Measurements from ENCODE around the gene TSSK6. TPM values are rescaled to one million over a fixed set of nuclear protein-coding genes. Genes with fewer than 3 reads are reported as not detected.

The TSSK6 gene
- polyA plus RNA-seq, 1 donor (not counting 4 experiments of a cell fraction or from before 2014, with no cell fraction given): 0.47 TPM

DNA sequence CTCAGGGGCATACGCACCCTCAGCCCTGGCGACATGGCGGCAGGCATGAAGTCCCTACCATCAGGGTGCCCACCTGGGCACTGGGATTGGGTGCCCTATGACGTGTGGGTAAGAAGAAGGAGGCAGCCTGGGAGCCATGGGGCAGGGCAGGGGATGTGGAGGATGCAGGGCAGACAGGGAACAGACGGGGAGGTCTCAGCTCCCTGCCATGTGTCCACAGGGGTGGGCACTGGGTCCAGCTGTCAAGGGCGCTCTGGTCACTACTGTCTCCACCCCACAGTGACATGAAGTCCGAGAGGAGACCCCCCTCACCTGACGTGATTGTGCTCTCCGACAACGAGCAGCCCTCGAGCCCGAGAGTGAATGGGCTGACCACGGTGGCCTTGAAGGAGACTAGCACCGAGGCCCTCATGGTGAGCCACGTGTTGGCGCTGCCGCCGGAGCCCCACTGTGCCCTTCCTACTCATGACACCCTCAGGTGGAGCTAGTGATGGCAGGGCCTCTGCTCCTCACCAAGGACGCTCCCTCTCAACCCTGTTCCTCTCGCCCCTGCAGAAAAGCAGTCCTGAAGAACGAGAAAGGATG, 23.2 kb downstream of the TSSK6 start:
- FAIRE-seq (no peak), DNase-seq (ENCODE audit: low read depth, low spot score) (no peak)
- Histone ChIP-seq H3K36me3 (ENCODE audit: control insufficient read depth in 2 of 2, extremely low read depth in 1 of 2, insufficient read depth in 2 of 2, low read length in 2 of 2) (peaks cover 29 to 34% of the 10 kb centered on the region in 2 experiments), H3K4me3 (ENCODE audit: control insufficient read depth in 2 of 3, extremely low read depth in 1 of 3, insufficient read depth in 2 of 3, low read depth in 1 of 3, low read length in 3 of 3) (no peak overlapping the region), H3K9ac (ENCODE audit: control insufficient read depth, extremely low read depth, insufficient read depth, low read length) (no peak overlapping the region), H3K27me3 (ENCODE audit: control insufficient read depth, extremely low read depth, insufficient read depth, low read length) (no peaks in the 10 kb centered on the region), H3K79me2 (ENCODE audit: control insufficient read depth, insufficient read depth, low read length) (peaks cover 52% of the 10 kb centered on the region), H3K27ac (ENCODE audit: control insufficient read depth, insufficient read depth, low read length) (no peak overlapping the region), H3K9me3 (ENCODE audit: control insufficient read depth, low read depth, low read length) (no peaks in the 10 kb centered on the region), H3K9me1 (ENCODE audit: control insufficient read depth, extremely low read depth, insufficient read depth, low read length) (no peaks in the 10 kb centered on the region), H4K20me1 (ENCODE audit: control insufficient read depth, extremely low read depth, insufficient read depth, low read length) (no peaks in the 10 kb centered on the region), H3K4me2 (ENCODE audit: control insufficient read depth, extremely low read depth, insufficient read depth, low read depth, low read length) (no peak overlapping the region), H2AFZ (ENCODE audit: control insufficient read depth, low read length) (no peak overlapping the region), H3K4me1 (ENCODE audit: control insufficient read depth, extremely low read depth, insufficient read depth, low read length) (peaks cover 32% of the 10 kb centered on the region)
- no peak for TF ChIP-seq EZH2 (IDR thresholded peaks at IDR 0.05; ENCODE audit: low read length)
- TF ChIP-seq, protein P1, sequence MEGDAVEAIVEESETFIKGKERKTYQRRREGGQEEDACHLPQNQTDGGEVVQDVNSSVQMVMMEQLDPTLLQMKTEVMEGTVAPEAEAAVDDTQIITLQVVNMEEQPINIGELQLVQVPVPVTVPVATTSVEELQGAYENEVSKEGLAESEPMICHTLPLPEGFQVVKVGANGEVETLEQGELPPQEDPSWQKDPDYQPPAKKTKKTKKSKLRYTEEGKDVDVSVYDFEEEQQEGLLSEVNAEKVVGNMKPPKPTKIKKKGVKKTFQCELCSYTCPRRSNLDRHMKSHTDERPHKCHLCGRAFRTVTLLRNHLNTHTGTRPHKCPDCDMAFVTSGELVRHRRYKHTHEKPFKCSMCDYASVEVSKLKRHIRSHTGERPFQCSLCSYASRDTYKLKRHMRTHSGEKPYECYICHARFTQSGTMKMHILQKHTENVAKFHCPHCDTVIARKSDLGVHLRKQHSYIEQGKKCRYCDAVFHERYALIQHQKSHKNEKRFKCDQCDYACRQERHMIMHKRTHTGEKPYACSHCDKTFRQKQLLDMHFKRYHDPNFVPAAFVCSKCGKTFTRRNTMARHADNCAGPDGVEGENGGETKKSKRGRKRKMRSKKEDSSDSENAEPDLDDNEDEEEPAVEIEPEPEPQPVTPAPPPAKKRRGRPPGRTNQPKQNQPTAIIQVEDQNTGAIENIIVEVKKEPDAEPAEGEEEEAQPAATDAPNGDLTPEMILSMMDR (optimal IDR thresholded peaks at IDR 0.05 in 1 of 3, IDR thresholded peaks at IDR 0.05 in 1 of 3, conservative IDR thresholded peaks at IDR 0.05 in 1 of 3; ENCODE audit: extremely low read depth in 1 of 3, insufficient read depth in 2 of 3, low read length in 3 of 3): no peak
- dilution Hi-C loops (cut with MboI; ENCODE audit: extremely low pct_ligation_motif_present, low sequenced_read_pairs): no loop called here

DNA sequence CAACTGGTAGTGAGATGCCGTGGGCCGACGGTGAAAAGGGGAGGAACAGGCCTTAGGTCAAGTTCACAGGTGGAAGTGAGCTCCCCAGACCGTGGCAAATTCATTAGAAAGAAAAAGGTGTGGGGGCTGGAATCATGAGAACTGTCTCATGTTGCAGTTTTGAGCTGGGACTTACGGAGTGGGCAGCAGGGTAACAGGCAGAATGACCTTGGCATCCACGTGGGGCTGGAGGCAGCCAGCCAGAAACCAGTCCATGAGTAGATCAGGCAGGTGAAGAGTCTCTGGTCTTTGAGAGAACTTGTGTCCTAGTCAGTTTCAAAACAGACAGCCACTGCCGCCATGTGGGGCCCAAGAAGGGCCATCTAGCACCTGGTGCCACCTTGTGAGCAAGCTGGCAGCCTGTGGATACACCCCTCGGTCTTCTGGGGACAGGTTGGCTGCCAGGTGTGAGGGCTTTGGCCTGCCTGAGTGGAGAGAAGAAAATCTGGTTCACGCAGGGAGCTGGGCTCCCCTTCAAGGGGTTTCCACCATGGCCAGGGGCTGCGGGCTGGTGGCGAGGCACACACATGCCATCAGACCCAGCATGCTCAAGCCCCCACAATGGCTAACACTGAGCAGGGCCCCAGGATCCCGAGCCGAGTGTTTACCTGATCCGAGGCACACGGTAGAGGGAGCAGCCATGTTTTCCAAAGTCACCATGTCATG, 23.9 kb downstream of the TSSK6 start:
- Histone ChIP-seq H3K27me3 (ENCODE audit: control insufficient read depth, extremely low read depth, insufficient read depth, low read length) (no peaks in the 10 kb centered on the region), H3K4me1 (ENCODE audit: control insufficient read depth, extremely low read depth, insufficient read depth, low read length) (peaks cover 38% of the 10 kb centered on the region), H3K4me2 (ENCODE audit: control insufficient read depth, extremely low read depth, insufficient read depth, low read depth, low read length) (no peak overlapping the region), H3K27ac (ENCODE audit: control insufficient read depth, insufficient read depth, low read length) (no peak overlapping the region), H3K36me3 (ENCODE audit: control insufficient read depth in 2 of 2, extremely low read depth in 1 of 2, insufficient read depth in 2 of 2, low read length in 2 of 2) (peaks cover 28 to 34% of the 10 kb centered on the region in 2 experiments), H3K4me3 (ENCODE audit: control insufficient read depth in 2 of 3, extremely low read depth in 1 of 3, insufficient read depth in 2 of 3, low read depth in 1 of 3, low read length in 3 of 3) (no peak overlapping the region), H3K79me2 (ENCODE audit: control insufficient read depth, insufficient read depth, low read length) (peaks cover 57% of the 10 kb centered on the region), H4K20me1 (ENCODE audit: control insufficient read depth, extremely low read depth, insufficient read depth, low read length) (no peaks in the 10 kb centered on the region), H3K9me3 (ENCODE audit: control insufficient read depth, low read depth, low read length) (no peaks in the 10 kb centered on the region), H3K9ac (ENCODE audit: control insufficient read depth, extremely low read depth, insufficient read depth, low read length) (no peak overlapping the region), H2AFZ (ENCODE audit: control insufficient read depth, low read length) (no peak overlapping the region), H3K9me1 (ENCODE audit: control insufficient read depth, extremely low read depth, insufficient read depth, low read length) (no peaks in the 10 kb centered on the region)
- FAIRE-seq (no peak), DNase-seq (ENCODE audit: low read depth, low spot score) (no peak)
- dilution Hi-C loops (cut with MboI; ENCODE audit: extremely low pct_ligation_motif_present, low sequenced_read_pairs): no loop called here
- TF ChIP-seq, protein P1 (optimal IDR thresholded peaks at IDR 0.05 in 1 of 3, IDR thresholded peaks at IDR 0.05 in 1 of 3, conservative IDR thresholded peaks at IDR 0.05 in 1 of 3; ENCODE audit: extremely low read depth in 1 of 3, insufficient read depth in 2 of 3, low read length in 3 of 3): no peak
- no peak for TF ChIP-seq EZH2 (IDR thresholded peaks at IDR 0.05; ENCODE audit: low read length)
